ENCODE data around the gene KRTAP10-2. TPM values are rescaled to one million over a fixed set of nuclear protein-coding genes. Genes with fewer than 3 reads are reported as not detected.

KRTAP10-2 gene
- total and polyA plus RNA-seq, 2 of the 4 experiments (the other 2 are of a cell fraction) = not detected

GRCh38 chr21:44531606-44532564 is 19.4 kb downstream of the KRTAP10-2 start:
- H3K9me3 ChIP-seq (ENCODE audit: control insufficient read depth, insufficient read depth, low read length) = peaks cover 22% of the 10 kb centered on the region; the same call in 1 of the 2 replicates
- DNase-seq = no peak
- CTCF ChIA-PET = no interaction called here
- TF ChIP-seq BHLHE40 (IDR thresholded peaks at IDR 0.05; ENCODE audit: low read depth, low read length) (no peak), POLR2A (IDR thresholded peaks at IDR 0.05; ENCODE audit: low read depth, low read length) (no peak), MAZ (IDR thresholded peaks at IDR 0.05; ENCODE audit: borderline replicate concordance, low read depth, low read length) (no peak), NFE2L2 (IDR thresholded peaks at IDR 0.05; ENCODE audit: low read depth, low read length) (no peak), CHD1 (IDR thresholded peaks at IDR 0.05; ENCODE audit: low read depth, low read length) (no peak), RFX5 (IDR thresholded peaks at IDR 0.05; ENCODE audit: low read depth, low read length) (no peak), SMC3 (IDR thresholded peaks at IDR 0.05; ENCODE audit: low read depth, low read length) (no peak), FOS (IDR thresholded peaks at IDR 0.05; ENCODE audit: low read depth, low read length) (no peak), MXI1 (IDR thresholded peaks at IDR 0.05; ENCODE audit: borderline replicate concordance, low read depth, low read length) (no peak), CTCF (conservative IDR thresholded peaks at IDR 0.05; ENCODE audit: low read depth, low read length) (no peak), RAD21 (IDR thresholded peaks at IDR 0.05; ENCODE audit: low read length) (no peak), CEBPB (IDR thresholded peaks at IDR 0.05; ENCODE audit: low read depth, low read length) (no peak), MAFK (IDR thresholded peaks at IDR 0.05; ENCODE audit: low read depth, low read length) (no peak)
- TF ChIP-seq, protein P1, sequence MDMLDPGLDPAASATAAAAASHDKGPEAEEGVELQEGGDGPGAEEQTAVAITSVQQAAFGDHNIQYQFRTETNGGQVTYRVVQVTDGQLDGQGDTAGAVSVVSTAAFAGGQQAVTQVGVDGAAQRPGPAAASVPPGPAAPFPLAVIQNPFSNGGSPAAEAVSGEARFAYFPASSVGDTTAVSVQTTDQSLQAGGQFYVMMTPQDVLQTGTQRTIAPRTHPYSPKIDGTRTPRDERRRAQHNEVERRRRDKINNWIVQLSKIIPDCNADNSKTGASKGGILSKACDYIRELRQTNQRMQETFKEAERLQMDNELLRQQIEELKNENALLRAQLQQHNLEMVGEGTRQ (IDR thresholded peaks at IDR 0.05; ENCODE audit: low read depth, low read length) = no peak
- TF ChIP-seq, protein P2, sequence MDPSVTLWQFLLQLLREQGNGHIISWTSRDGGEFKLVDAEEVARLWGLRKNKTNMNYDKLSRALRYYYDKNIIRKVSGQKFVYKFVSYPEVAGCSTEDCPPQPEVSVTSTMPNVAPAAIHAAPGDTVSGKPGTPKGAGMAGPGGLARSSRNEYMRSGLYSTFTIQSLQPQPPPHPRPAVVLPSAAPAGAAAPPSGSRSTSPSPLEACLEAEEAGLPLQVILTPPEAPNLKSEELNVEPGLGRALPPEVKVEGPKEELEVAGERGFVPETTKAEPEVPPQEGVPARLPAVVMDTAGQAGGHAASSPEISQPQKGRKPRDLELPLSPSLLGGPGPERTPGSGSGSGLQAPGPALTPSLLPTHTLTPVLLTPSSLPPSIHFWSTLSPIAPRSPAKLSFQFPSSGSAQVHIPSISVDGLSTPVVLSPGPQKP (IDR thresholded peaks at IDR 0.05; ENCODE audit: borderline replicate concordance, low read depth, low read length) = no peak

More at GRCh38 chr21:44531606-44532564, 19.4 kb downstream of the KRTAP10-2 start:
- Histone ChIP-seq H3K4me1 (ENCODE audit: control insufficient read depth, insufficient read depth, low read length) (no peaks in the 10 kb centered on the region), H3K27ac (ENCODE audit: insufficient read depth, low read length) (no peak overlapping the region), H2BK5ac (ENCODE audit: low read depth, low read length, poor library complexity, severe bottlenecking) (no peak overlapping the region), H3K9me1 (ENCODE audit: insufficient read depth, low read length) (no peaks in the 10 kb centered on the region), H2BK120ac (ENCODE audit: low read depth, low read length) (no peak overlapping the region), H3K27me3 (ENCODE audit: control insufficient read depth, insufficient read depth, low read length) (0 out of 2 replicates have a peak, but pooled peaks cover 2% of the 10 kb centered on the region), H3K4ac (ENCODE audit: low read depth, low read length) (no peak overlapping the region), H4K5ac (ENCODE audit: low read depth, low read length) (no peak overlapping the region), H3K18ac (ENCODE audit: low read depth, low read length) (no peak overlapping the region), H4K20me1 (ENCODE audit: insufficient read depth, low read length) (no peaks in the 10 kb centered on the region), H4K91ac (ENCODE audit: insufficient read depth, low read depth, low read length) (no peak overlapping the region), H2BK15ac (ENCODE audit: low read depth, low read length) (no peak overlapping the region), H3K79me1 (ENCODE audit: low read depth in 1 of 2, low read length in 2 of 2) (no peaks in the 10 kb centered on the region), H3K14ac (replicated peaks; ENCODE audit: low read depth, low read length) (no peak overlapping the region), H3K4me2 (ENCODE audit: low read depth, low read length) (no peak overlapping the region), H3K23ac (ENCODE audit: low read depth, low read length) (no peak overlapping the region), H3K56ac (ENCODE audit: extremely low read depth, insufficient read depth, low read length) (no peak overlapping the region), H3K4me3 (ENCODE audit: insufficient read depth, low read depth, low read length) (no peak overlapping the region), H2BK20ac (ENCODE audit: low read depth, low read length) (no peak overlapping the region), H3K9ac (ENCODE audit: low read depth, low read length) (no peak overlapping the region), H2AFZ (replicated peaks; ENCODE audit: low read length, poor library complexity) (no peak overlapping the region), H3K36me3 (ENCODE audit: control insufficient read depth, insufficient read depth, low read length) (no peaks in the 10 kb centered on the region), H2AK9ac (replicated peaks; ENCODE audit: low read depth, low read length, poor library complexity) (no peak overlapping the region), H2AK5ac (ENCODE audit: low read depth, low read length) (no peak overlapping the region), H4K8ac (ENCODE audit: low read depth in 2 of 2, low read length in 2 of 2) (no peak overlapping the region)
- intact Hi-C loops (cut with micrococcal nuclease) = no loop called here
- no TSS peak for BruUV-seq (replicated peaks)
- in situ Hi-C loops (cut with MboI; ENCODE audit: low sequenced_read_pairs) = no loop called here
- dilution Hi-C loops (cut with HindIII; ENCODE audit: low sequenced_read_pairs, unreplicated experiment) = no loop called here
- whole genome bisulfite sequencing, 2 experiments (ENCODE audit: extremely low coverage in 2 of 2, insufficient read length in 1 of 2) = 59% methylated on average over 19 of the region's 30 CpGs; no CpG with 5 or more reads in 1 of the 2 experiments
- POLR2A ChIA-PET (ENCODE audit: unreplicated experiment) = no interaction called here
- no peak for ATAC-seq (ENCODE audit: low read depth)

Measured in IMR-90 (cell line).